GM23338 (cell line): ENCODE results near the gene ZNF516. TPM values are rescaled to one million over a fixed set of nuclear protein-coding genes. Genes with fewer than 3 reads are reported as not detected.

ENCODE experiments used
- ATAC-seq: fragments of 200-7000 bp; cut with Tn5 transposase; 3 replicates; pipeline ENCODE4 v1.9.1; 2020
- DNase-seq: peaks from one replicate; pipeline ENCODE4 v3.0.0-alpha.2; 2015; ENCODE audit warnings: low spot score
- H2AFZ ChIP-seq: fragments of 200-600 bp; sonication (generic); 2 replicates; pipeline ENCODE4 v1.8.0; 2016; ENCODE audit warnings: antibody characterized with exemption, mild to moderate bottlenecking, moderate library complexity
- H3F3A ChIP-seq: fragments of 200-600 bp; sonication (generic); replicated peaks from 2 replicates; pipeline ENCODE4 v1.8.0; 2017; ENCODE audit warnings: antibody characterized with exemption, mixed run types, low read depth
- H3K27ac ChIP-seq: fragments of 200-600 bp; sonication (generic); 2 replicates; pipeline ENCODE4 v1.6.1; 2016; ENCODE audit warnings: low read depth
- H3K27me3 ChIP-seq: fragments of 200-600 bp; sonication (generic); 2 replicates; pipeline ENCODE4 v1.8.0; 2016; ENCODE audit warnings: mild to moderate bottlenecking, mixed run types, moderate library complexity; ENCODE audit not compliant: insufficient read depth
- H3K36me3 ChIP-seq: fragments of 200-600 bp; sonication (generic); 2 replicates; pipeline ENCODE4 v1.8.0; 2016; ENCODE audit warnings: mild to moderate bottlenecking; ENCODE audit not compliant: insufficient read depth
- H3K4me1 ChIP-seq: fragments of 200-600 bp; sonication (generic); 2 replicates; pipeline ENCODE4 v1.8.0; 2016; ENCODE audit warnings: mild to moderate bottlenecking, moderate library complexity; ENCODE audit not compliant: insufficient read depth
- H3K4me2 ChIP-seq: fragments of 200-600 bp; sonication (generic); 2 replicates; pipeline ENCODE4 v1.7.1; 2017; ENCODE audit warnings: mixed run types
- H3K4me3 ChIP-seq: fragments of 200-600 bp; sonication (generic); 2 replicates; pipeline ENCODE4 v1.6.1; 2016; ENCODE audit warnings: mixed run types
- H3K79me2 ChIP-seq: fragments of 200-600 bp; sonication (generic); replicated peaks from 2 replicates; pipeline ENCODE4 v1.8.0; 2017; ENCODE audit warnings: mild to moderate bottlenecking; ENCODE audit not compliant: insufficient read depth
- H3K9me2 ChIP-seq: fragments of 200-600 bp; sonication (generic); 2 replicates; pipeline ENCODE4 v1.8.0; 2017; ENCODE audit not compliant: insufficient read depth
- H4K20me1 ChIP-seq: fragments of 200-600 bp; sonication (generic); replicated peaks from 2 replicates; pipeline ENCODE4 v1.8.0; 2017; ENCODE audit warnings: mild to moderate bottlenecking; ENCODE audit not compliant: insufficient read depth
- H3K27ac Mint-ChIP-seq: 2 replicates; pipeline ENCODE4 v1.8.0; 2020; ENCODE audit warnings: inconsistent platforms, mild to moderate bottlenecking, moderate library complexity, mixed read lengths
- H3K27me3 Mint-ChIP-seq: 3 replicates; pipeline ENCODE4 v1.8.0; 2022; ENCODE audit warnings: low read depth, mild to moderate bottlenecking, moderate library complexity, mixed read lengths, inconsistent platforms; ENCODE audit not compliant: insufficient read depth, poor library complexity
- H3K36me3 Mint-ChIP-seq: 3 replicates; pipeline ENCODE4 v1.8.0; 2021; ENCODE audit warnings: low read depth, mild to moderate bottlenecking, inconsistent platforms, moderate library complexity, mixed read lengths
- H3K4me1 Mint-ChIP-seq: 3 replicates; pipeline ENCODE4 v1.8.0; 2020; ENCODE audit warnings: mild to moderate bottlenecking, inconsistent platforms, mixed read lengths
- H3K4me3 Mint-ChIP-seq: 3 replicates; pipeline ENCODE4 v1.8.0; 2021; ENCODE audit warnings: moderate library complexity, mild to moderate bottlenecking, inconsistent platforms, mixed read lengths
- H3K9me3 Mint-ChIP-seq: 3 replicates; pipeline ENCODE4 v1.8.0; 2020; ENCODE audit warnings: moderate library complexity, mild to moderate bottlenecking, inconsistent platforms, mixed read lengths
- CREB1 ChIP-seq: fragments of 250-450 bp; sonication (Bioruptor Pico); IDR thresholded peaks from 2 replicates; pipeline ENCODE4 v1.5.0; 2020; ENCODE audit warnings: low read depth, mild to moderate bottlenecking, moderate library complexity
- EZH2 ChIP-seq: fragments of 200-600 bp; sonication (generic); IDR thresholded peaks from one replicate; pipeline ENCODE4 v1.8.0; 2017; ENCODE audit warnings: antibody characterized with exemption, mild to moderate bottlenecking, low read depth; ENCODE audit not compliant: unreplicated experiment
- NANOG ChIP-seq: IDR thresholded peaks from 2 replicates; pipeline ENCODE4 v1.6.1; 2016; ENCODE audit warnings: antibody characterized with exemption, borderline replicate concordance
- POLR2AphosphoS5 ChIP-seq: IDR thresholded peaks from 2 replicates; pipeline ENCODE4 v1.6.1; 2016; ENCODE audit warnings: antibody characterized with exemption, low read depth
- ZNF114 ChIP-seq: fragments of 250-450 bp; sonication (Bioruptor Pico); IDR thresholded peaks from 2 replicates; pipeline ENCODE4 v1.5.0; 2020; ENCODE audit warnings: mild to moderate bottlenecking, moderate library complexity
- ZNF331 ChIP-seq: fragments of 250-450 bp; sonication (Bioruptor Pico); IDR thresholded peaks from 2 replicates; pipeline ENCODE4 v1.5.0; 2020; ENCODE audit warnings: low read depth, mild to moderate bottlenecking, moderate library complexity
- polyA plus RNA-seq: library from polyadenylated mRNA; unstranded; fragments of >200 nt; fragmentation: Nextera tagmentation; extraction: Ambion mirVana; gene quantifications from 2 replicates; pipeline ENCODE4 v1.2.1, GENCODE V29; 2016
- total RNA-seq: library from RNA; depleted of rRNA; stranded (reverse); fragments of >200 nt; shearing (Covaris generic); gene quantifications from 2 replicates; pipeline ENCODE4 v1.2.3, GENCODE V29; 2014
- TF ChIP-seq, protein P1 (sequence below), 2 experiments: fragments of 200-600 bp in 1 of 2; sonication (generic) in 1 of 2; conservative IDR thresholded peaks; 2 replicates each; pipeline versions ENCODE4 v1.5.1 to v1.6.1; 2016 to 2017; ENCODE audit warnings: antibody characterized with exemption in 2 of 2, low read depth in 2 of 2, mild to moderate bottlenecking in 2 of 2, moderate library complexity in 1 of 2
- TF ChIP-seq, protein P2 (sequence below): IDR thresholded peaks from 2 replicates; pipeline ENCODE4 v1.6.1; 2016; ENCODE audit warnings: antibody characterized with exemption
- TF ChIP-seq, protein P3 (sequence below): fragments of 250-450 bp; sonication (Bioruptor Pico); IDR thresholded peaks from 2 replicates; pipeline ENCODE4 v1.5.0; 2020; ENCODE audit warnings: mild to moderate bottlenecking, moderate library complexity

ZNF516 gene
- total and polyA plus RNA-seq, 2 experiments from 2014 or later, result 11.9 to 24.2 TPM

DNA sequence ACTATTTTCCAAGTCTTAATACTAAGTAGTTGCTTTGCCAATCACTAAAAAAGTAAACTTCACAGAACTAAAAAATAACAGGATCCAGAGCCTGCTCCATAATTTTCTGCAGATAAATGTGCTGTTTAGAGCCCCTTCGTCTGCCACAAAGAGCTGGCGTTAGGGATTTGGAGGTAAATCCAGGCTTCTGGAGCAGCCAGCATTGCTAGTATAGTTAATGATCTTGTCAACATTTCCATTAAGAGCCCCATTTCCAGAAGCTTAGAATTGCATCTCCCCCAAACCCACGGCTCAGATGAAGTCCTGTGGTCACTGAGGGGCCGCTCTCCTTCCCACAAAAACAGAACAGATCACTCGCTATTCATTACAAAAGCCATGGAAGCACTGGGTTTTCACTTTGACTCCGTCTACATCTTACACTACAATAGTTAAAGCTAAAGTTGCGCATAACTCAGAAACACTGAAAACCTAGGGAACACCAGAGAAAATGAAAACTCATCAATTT lies 41.9 kb downstream of the ZNF516 start (continued):
- TF ChIP-seq, protein P1, sequence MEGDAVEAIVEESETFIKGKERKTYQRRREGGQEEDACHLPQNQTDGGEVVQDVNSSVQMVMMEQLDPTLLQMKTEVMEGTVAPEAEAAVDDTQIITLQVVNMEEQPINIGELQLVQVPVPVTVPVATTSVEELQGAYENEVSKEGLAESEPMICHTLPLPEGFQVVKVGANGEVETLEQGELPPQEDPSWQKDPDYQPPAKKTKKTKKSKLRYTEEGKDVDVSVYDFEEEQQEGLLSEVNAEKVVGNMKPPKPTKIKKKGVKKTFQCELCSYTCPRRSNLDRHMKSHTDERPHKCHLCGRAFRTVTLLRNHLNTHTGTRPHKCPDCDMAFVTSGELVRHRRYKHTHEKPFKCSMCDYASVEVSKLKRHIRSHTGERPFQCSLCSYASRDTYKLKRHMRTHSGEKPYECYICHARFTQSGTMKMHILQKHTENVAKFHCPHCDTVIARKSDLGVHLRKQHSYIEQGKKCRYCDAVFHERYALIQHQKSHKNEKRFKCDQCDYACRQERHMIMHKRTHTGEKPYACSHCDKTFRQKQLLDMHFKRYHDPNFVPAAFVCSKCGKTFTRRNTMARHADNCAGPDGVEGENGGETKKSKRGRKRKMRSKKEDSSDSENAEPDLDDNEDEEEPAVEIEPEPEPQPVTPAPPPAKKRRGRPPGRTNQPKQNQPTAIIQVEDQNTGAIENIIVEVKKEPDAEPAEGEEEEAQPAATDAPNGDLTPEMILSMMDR (conservative IDR thresholded peaks at IDR 0.05; ENCODE audit: low read depth in 2 of 2), result no peak
- TF ChIP-seq, protein P2, sequence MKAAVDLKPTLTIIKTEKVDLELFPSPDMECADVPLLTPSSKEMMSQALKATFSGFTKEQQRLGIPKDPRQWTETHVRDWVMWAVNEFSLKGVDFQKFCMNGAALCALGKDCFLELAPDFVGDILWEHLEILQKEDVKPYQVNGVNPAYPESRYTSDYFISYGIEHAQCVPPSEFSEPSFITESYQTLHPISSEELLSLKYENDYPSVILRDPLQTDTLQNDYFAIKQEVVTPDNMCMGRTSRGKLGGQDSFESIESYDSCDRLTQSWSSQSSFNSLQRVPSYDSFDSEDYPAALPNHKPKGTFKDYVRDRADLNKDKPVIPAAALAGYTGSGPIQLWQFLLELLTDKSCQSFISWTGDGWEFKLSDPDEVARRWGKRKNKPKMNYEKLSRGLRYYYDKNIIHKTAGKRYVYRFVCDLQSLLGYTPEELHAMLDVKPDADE, result no peak

DNA sequence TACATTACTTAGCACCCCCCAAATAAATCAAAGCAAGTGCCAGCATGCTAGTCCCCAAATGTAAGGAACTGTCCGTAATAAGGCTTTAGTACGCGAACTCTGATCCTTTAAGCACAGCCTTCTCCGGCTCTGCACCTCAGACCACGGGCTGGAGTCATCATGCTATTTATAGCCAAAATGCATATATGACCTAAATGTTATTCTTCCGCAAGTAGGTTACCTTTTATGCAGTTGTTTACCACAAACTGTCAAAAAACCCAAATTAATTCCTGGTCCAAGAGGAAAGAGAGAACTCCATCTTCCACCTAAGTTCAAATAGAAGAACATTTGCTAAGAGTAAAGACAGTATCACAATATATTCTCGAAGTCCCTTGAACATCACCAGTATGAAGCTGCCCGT lies 42.7 kb downstream of the ZNF516 start:
- Mint-ChIP-seq H3K4me3 (peak overlapping the region; percentile 74), H3K4me1 (peaks cover 78% of the 10 kb centered on the region), H3K9me3 (no peaks in the 10 kb centered on the region), H3K27ac (no peak overlapping the region), H3K36me3 (no peaks in the 10 kb centered on the region), H3K27me3 (peaks cover 33% of the 10 kb centered on the region)
- Histone ChIP-seq H3K79me2 (peaks cover 17% of the 10 kb centered on the region), H3K4me2 (peak overlapping the region; percentile 93), H3K4me1 (peaks cover 57% of the 10 kb centered on the region), H3K36me3 (no peaks in the 10 kb centered on the region), H3K9me2 (no peaks in the 10 kb centered on the region), H2AFZ (no peak overlapping the region), H3F3A (0 out of 2 replicates have a peak, but pooled peaks cover 7% of the 10 kb centered on the region), H4K20me1 (peaks cover 5% of the 10 kb centered on the region), H3K27ac (no peak overlapping the region), H3K4me3 (peak overlapping the region; percentile 72), H3K27me3 (peaks cover 27% of the 10 kb centered on the region)
- ATAC-seq (peak; percentile 45), DNase-seq (peak; percentile 35)
- TF ChIP-seq, protein P1 (conservative IDR thresholded peaks at IDR 0.05; ENCODE audit: low read depth in 2 of 2), result no peak
- TF ChIP-seq NANOG (no peak), POLR2AphosphoS5 (no peak), ZNF114 (CRISPR knock-in tag) (no peak), ZNF331 (CRISPR knock-in tag) (no peak), CREB1 (CRISPR knock-in tag) (no peak), EZH2 (no peak)
- TF ChIP-seq, protein P2, result no peak
- TF ChIP-seq, protein P3, sequence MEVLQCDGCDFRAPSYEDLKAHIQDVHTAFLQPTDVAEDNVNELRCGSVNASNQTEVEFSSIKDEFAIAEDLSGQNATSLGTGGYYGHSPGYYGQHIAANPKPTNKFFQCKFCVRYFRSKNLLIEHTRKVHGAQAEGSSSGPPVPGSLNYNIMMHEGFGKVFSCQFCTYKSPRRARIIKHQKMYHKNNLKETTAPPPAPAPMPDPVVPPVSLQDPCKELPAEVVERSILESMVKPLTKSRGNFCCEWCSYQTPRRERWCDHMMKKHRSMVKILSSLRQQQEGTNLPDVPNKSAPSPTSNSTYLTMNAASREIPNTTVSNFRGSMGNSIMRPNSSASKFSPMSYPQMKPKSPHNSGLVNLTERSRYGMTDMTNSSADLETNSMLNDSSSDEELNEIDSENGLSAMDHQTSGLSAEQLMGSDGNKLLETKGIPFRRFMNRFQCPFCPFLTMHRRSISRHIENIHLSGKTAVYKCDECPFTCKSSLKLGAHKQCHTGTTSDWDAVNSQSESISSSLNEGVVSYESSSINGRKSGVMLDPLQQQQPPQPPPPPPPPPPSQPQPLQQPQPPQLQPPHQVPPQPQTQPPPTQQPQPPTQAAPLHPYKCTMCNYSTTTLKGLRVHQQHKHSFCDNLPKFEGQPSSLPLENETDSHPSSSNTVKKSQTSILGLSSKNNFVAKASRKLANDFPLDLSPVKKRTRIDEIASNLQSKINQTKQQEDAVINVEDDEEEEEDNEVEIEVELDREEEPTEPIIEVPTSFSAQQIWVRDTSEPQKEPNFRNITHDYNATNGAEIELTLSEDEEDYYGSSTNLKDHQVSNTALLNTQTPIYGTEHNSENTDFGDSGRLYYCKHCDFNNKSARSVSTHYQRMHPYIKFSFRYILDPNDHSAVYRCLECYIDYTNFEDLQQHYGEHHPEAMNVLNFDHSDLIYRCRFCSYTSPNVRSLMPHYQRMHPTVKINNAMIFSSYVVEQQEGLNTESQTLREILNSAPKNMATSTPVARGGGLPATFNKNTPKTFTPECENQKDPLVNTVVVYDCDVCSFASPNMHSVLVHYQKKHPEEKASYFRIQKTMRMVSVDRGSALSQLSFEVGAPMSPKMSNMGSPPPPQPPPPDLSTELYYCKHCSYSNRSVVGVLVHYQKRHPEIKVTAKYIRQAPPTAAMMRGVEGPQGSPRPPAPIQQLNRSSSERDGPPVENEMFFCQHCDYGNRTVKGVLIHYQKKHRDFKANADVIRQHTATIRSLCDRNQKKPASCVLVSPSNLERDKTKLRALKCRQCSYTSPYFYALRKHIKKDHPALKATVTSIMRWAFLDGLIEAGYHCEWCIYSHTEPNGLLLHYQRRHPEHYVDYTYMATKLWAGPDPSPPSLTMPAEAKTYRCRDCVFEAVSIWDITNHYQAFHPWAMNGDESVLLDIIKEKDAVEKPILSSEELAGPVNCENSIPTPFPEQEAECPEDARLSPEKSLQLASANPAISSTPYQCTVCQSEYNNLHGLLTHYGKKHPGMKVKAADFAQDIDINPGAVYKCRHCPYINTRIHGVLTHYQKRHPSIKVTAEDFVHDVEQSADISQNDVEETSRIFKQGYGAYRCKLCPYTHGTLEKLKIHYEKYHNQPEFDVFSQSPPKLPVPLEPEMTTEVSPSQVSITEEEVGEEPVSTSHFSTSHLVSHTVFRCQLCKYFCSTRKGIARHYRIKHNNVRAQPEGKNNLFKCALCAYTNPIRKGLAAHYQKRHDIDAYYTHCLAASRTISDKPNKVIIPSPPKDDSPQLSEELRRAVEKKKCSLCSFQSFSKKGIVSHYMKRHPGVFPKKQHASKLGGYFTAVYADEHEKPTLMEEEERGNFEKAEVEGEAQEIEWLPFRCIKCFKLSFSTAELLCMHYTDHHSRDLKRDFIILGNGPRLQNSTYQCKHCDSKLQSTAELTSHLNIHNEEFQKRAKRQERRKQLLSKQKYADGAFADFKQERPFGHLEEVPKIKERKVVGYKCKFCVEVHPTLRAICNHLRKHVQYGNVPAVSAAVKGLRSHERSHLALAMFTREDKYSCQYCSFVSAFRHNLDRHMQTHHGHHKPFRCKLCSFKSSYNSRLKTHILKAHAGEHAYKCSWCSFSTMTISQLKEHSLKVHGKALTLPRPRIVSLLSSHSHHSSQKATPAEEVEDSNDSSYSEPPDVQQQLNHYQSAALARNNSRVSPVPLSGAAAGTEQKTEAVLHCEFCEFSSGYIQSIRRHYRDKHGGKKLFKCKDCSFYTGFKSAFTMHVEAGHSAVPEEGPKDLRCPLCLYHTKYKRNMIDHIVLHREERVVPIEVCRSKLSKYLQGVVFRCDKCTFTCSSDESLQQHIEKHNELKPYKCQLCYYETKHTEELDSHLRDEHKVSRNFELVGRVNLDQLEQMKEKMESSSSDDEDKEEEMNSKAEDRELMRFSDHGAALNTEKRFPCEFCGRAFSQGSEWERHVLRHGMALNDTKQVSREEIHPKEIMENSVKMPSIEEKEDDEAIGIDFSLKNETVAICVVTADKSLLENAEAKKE (CRISPR knock-in tag), result no peak
